Measurements from ENCODE around the gene ABHD16A.

GRCh38 chr6:31749301-31750036 is 46.3 kb upstream of the ABHD16A start:
- TF ChIP-seq CTCF (IDR thresholded peaks at IDR 0.05; ENCODE audit: low read depth, low read length, missing input control): no peak
- TF ChIP-seq MAX (IDR thresholded peaks at IDR 0.05): no peak
- no peak for TF ChIP-seq RXRA (IDR thresholded peaks at IDR 0.05)
- TF ChIP-seq GABPA (IDR thresholded peaks at IDR 0.05 in 1 of 2, conservative IDR thresholded peaks at IDR 0.05 in 1 of 2): no peak
- no peak for TF ChIP-seq FOXA1 (IDR thresholded peaks at IDR 0.05)
- no peak for TF ChIP-seq REST (IDR thresholded peaks at IDR 0.05)

All from liver (tissue), 3 donors.